Endodermal cell (in vitro differentiated cells): ENCODE data around the gene INTS1. TPM values are rescaled to one million over a fixed set of nuclear protein-coding genes. Genes with fewer than 3 reads are reported as not detected.

Experiments
- DNase-seq: peaks from one replicate; pipeline ENCODE4 v3.0.0-alpha.2; 2017
- H3K27ac ChIP-seq: 2 replicates; pipeline ENCODE4 v1.5.1; 2013; ENCODE audit warnings: mild to moderate bottlenecking, low read depth, low read length, moderate library complexity
- H3K27me3 ChIP-seq: 2 replicates; pipeline ENCODE4 v1.6.1; 2013; ENCODE audit warnings: mild to moderate bottlenecking, low read length, moderate library complexity; ENCODE audit not compliant: insufficient read depth, control insufficient read depth, poor library complexity, severe bottlenecking
- H3K36me3 ChIP-seq: 2 replicates; pipeline ENCODE4 v1.7.0; 2013; ENCODE audit warnings: mild to moderate bottlenecking, low read length, moderate library complexity; ENCODE audit not compliant: control insufficient read depth, insufficient read depth
- H3K4me1 ChIP-seq: one replicate; pipeline ENCODE4 v1.7.0; 2013; ENCODE audit warnings: low read length; ENCODE audit not compliant: control insufficient read depth, insufficient read depth
- H3K4me3 ChIP-seq: 2 replicates; pipeline ENCODE4 v1.5.1; 2013; ENCODE audit warnings: mild to moderate bottlenecking, low read length, moderate library complexity
- H3K9ac ChIP-seq: 2 replicates; pipeline ENCODE4 v1.6.1; 2013; ENCODE audit warnings: mild to moderate bottlenecking, low read length, moderate library complexity; ENCODE audit not compliant: poor library complexity, severe bottlenecking; ENCODE audit errors: extremely low read depth
- H3K9me3 ChIP-seq: 2 replicates; pipeline ENCODE4 v1.6.1; 2013; ENCODE audit warnings: mild to moderate bottlenecking, low read length, moderate library complexity; ENCODE audit not compliant: control insufficient read depth
- H3K27ac Mint-ChIP-seq: 2 replicates; pipeline ENCODE4 v1.8.0; 2020; ENCODE audit warnings: mixed read lengths
- H3K27me3 Mint-ChIP-seq: 2 replicates; pipeline ENCODE4 v1.8.0; 2021; ENCODE audit warnings: mild to moderate bottlenecking, mixed read lengths; ENCODE audit not compliant: insufficient read depth
- H3K36me3 Mint-ChIP-seq: 2 replicates; pipeline ENCODE4 v1.8.0; 2020; ENCODE audit warnings: low read depth, mixed read lengths
- H3K4me1 Mint-ChIP-seq: 2 replicates; pipeline ENCODE4 v1.8.0; 2020; ENCODE audit warnings: mixed read lengths
- H3K4me3 Mint-ChIP-seq: 2 replicates; pipeline ENCODE4 v1.8.0; 2020; ENCODE audit warnings: mild to moderate bottlenecking, moderate library complexity, mixed read lengths
- H3K9me3 Mint-ChIP-seq: 2 replicates; pipeline ENCODE4 v1.8.0; 2020; ENCODE audit warnings: mild to moderate bottlenecking, mixed read lengths
- WGBS, 2 experiments: methylation state at CpG; one replicate each; pipeline versions ENCODE4 v1.1.5 to v1.1.7; 2013; ENCODE audit warnings: missing lambda C conversion rate in 2 of 2, mixed read lengths in 1 of 2; ENCODE audit not compliant: insufficient coverage in 1 of 2, insufficient read length in 1 of 2; 5-methylcytosine and 5-hydroxymethylcytosine counted together
- total RNA-seq, 2 donors: library from RNA; stranded (reverse); fragmentation: NEBNext Ultra II Directional in 1 of 2; extraction: Animal tissue kit (Norgen Biotek cat#: 25700) in 1 of 2; gene quantifications; 2 replicates in 1 of 2; 3 replicates in 1 of 2; pipeline ENCODE4 v1.2.1, GENCODE V29; 2021
- TF ChIP-seq, protein P1 (sequence below): fragments of 200-600 bp; sonication (generic); conservative IDR thresholded peaks from 2 replicates; pipeline ENCODE4 v1.5.0; 2021; ENCODE audit warnings: antibody characterized with exemption, mild to moderate bottlenecking

INTS1 gene
- total RNA-seq, 2 donors from 2014 or later: 145 to 178 TPM

DNA sequence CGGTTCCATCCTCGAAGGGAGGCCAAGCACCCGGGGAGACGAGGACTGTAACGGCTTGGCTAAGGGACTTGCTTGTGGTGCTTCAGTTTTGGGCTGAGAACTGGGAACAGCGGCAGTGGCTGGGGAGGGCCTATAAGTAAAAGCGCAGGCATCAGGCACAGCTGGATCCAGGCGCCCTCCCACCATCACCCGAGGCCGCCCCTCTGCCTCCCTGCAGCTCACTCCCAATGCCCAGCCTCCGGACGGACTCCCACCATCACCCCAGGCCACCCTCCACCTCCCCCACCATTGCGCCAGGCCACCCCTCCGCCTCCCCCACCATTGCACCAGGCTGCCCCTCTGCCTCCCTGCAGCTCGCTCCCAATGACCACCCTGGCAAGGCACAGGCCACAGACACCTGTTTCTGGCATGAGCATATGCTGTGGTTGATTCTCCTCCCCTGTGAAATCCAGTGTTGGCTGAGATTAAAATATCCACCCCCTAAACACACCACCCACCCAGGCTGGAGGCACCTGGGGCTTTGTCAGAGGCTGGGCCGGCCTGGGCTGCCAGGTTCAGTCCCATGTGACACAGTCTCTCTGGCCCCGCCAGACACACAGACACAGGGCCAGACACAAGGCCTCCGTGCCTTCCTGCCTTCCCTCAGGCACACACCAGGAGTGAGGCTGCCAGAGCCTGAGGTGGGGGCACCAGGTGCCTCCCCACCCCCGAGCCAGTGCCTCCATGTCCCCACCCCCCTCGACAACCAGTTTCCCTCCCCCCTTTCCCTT lies 61.6 kb downstream of the INTS1 start:
- Histone ChIP-seq H3K27me3 (no peaks in the 10 kb centered on the region), H3K27ac (peak overlapping the region; percentile 17), H3K9me3 (no peaks in the 10 kb centered on the region), H3K4me1 (no peaks in the 10 kb centered on the region), H3K9ac (no peak overlapping the region), H3K36me3 (no peaks in the 10 kb centered on the region), H3K4me3 (no peak overlapping the region)
- Mint-ChIP-seq H3K4me1 (no peaks in the 10 kb centered on the region), H3K4me3 (no peak overlapping the region), H3K36me3 (no peaks in the 10 kb centered on the region), H3K27me3 (no peaks in the 10 kb centered on the region), H3K27ac (no peak overlapping the region), H3K9me3 (no peaks in the 10 kb centered on the region)
- DNase-seq: no peak
- TF ChIP-seq, protein P1, sequence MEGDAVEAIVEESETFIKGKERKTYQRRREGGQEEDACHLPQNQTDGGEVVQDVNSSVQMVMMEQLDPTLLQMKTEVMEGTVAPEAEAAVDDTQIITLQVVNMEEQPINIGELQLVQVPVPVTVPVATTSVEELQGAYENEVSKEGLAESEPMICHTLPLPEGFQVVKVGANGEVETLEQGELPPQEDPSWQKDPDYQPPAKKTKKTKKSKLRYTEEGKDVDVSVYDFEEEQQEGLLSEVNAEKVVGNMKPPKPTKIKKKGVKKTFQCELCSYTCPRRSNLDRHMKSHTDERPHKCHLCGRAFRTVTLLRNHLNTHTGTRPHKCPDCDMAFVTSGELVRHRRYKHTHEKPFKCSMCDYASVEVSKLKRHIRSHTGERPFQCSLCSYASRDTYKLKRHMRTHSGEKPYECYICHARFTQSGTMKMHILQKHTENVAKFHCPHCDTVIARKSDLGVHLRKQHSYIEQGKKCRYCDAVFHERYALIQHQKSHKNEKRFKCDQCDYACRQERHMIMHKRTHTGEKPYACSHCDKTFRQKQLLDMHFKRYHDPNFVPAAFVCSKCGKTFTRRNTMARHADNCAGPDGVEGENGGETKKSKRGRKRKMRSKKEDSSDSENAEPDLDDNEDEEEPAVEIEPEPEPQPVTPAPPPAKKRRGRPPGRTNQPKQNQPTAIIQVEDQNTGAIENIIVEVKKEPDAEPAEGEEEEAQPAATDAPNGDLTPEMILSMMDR: no peak
- WGBS, 2 experiments: 90 to 95% methylated on average over 8 to 19 of the region's 20 CpGs

DNA sequence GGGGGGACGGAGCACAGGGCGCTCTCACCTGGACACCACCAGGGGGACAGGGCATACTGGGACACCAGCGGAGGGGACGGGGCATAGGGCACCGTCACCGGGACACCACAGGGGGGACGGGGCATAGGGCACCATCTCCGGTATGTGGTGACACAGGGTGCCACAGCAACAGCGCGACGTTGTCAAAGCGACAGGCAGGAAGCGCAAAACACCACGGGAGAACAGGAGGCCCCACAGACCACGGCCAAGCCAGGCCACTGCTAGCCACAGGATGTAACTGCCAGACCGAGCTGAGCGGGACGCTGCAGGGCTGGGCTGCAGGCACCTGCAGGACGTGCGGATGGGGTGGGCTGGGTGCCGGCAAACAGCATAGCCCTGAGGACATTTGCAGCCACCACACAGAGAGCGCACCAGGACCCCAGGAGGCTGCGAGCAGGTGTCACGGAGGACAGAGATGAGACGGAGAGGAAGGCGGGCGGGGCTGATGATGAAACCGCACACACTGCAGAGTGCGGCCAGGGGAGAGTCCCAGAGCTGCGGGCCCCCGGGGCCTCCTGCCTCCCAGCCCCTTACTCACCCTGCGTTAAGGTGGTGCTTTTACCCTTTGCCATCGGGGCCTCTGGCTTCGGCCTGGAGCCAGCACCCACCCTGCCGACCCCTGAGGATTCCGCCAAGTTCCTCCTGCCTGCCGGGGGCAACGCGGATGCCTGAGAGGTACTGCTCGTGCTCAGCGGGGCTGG lies 62.4 kb downstream of the INTS1 start:
- no peaks in the 10 kb centered on the region for H3K4me1 ChIP-seq
- TF ChIP-seq, protein P1: peak; percentile 49
- H3K9me3 ChIP-seq: no peaks in the 10 kb centered on the region
- no peak overlapping the region for H3K4me3 ChIP-seq
- Mint-ChIP-seq H3K9me3 (no peaks in the 10 kb centered on the region), H3K27me3 (no peaks in the 10 kb centered on the region), H3K27ac (no peak overlapping the region), H3K4me1 (no peaks in the 10 kb centered on the region), H3K36me3 (no peaks in the 10 kb centered on the region), H3K4me3 (no peak overlapping the region)
- H3K9ac ChIP-seq: no peak overlapping the region
- H3K27me3 ChIP-seq: no peaks in the 10 kb centered on the region
- no peaks in the 10 kb centered on the region for H3K36me3 ChIP-seq
- WGBS, 2 experiments: 90 to 94% methylated on average over 32 to 41 of the region's 41 CpGs
- DNase-seq: no peak
- H3K27ac ChIP-seq: peak overlapping the region; percentile 17

DNA sequence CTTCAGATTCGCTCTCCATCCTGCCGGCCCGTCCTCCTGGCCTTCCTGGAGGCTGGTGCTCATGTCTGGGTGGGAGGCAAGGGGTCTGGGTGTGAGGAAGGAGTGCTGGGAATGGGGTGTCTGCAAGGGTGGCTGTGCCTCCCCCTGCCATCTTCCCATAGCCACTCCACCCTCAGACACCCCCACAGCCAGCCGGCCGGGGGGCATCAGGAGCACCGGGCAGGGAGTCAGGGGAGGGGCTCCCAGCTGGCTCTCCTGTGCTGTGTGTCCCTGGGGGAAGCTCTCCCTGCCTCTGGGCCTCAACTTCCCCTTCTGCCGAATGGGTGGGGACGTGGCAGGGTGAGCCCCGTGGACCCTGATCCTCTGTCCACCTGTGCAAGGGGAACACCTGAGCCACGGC lies 63.6 kb downstream of the INTS1 start:
- DNase-seq: no peak
- TF ChIP-seq, protein P1: no peak
- Histone ChIP-seq H3K27me3 (no peaks in the 10 kb centered on the region), H3K9ac (no peak overlapping the region), H3K4me3 (no peak overlapping the region), H3K27ac (no peak overlapping the region), H3K36me3 (no peaks in the 10 kb centered on the region), H3K4me1 (no peaks in the 10 kb centered on the region), H3K9me3 (no peaks in the 10 kb centered on the region)
- H3K27ac Mint-ChIP-seq: no peak overlapping the region
- no peaks in the 10 kb centered on the region for H3K4me1 Mint-ChIP-seq
- H3K4me3 Mint-ChIP-seq: no peak overlapping the region
- 86 to 95% methylated on average over 1 to 10 of the region's 10 CpGs for WGBS, 2 experiments
- H3K36me3 Mint-ChIP-seq: no peaks in the 10 kb centered on the region
- H3K9me3 Mint-ChIP-seq: no peaks in the 10 kb centered on the region
- H3K27me3 Mint-ChIP-seq: no peaks in the 10 kb centered on the region
